Upper lobe of left lung (tissue), 4 donors: ENCODE measurements around the gene CEP128.

Experiments used
- POLR2A ChIP-seq, 4 donors: fragments of 450-650 bp; IDR thresholded peaks; one replicate each; pipeline ENCODE4 v1.5.1; 2016 to 2017; ENCODE audit warnings: antibody characterized with exemption in 4 of 4, mild to moderate bottlenecking in 2 of 4
- POLR2AphosphoS5 ChIP-seq, 2 donors: sonication (generic); formaldehyde crosslinking; IDR thresholded peaks; one replicate each; pipeline ENCODE4 v1.5.1; 2017; ENCODE audit warnings: antibody characterized with exemption in 2 of 2
- TF ChIP-seq, protein P1 (sequence below), 6 experiments: fragments of 450-650 bp in 4 of 6; fragments of 200-600 bp in 2 of 6; sonication (generic) in 2 of 6; IDR thresholded peaks; one replicate each; pipeline ENCODE4 v1.5.1; 2016 to 2019; ENCODE audit warnings: antibody characterized with exemption in 6 of 6

DNA sequence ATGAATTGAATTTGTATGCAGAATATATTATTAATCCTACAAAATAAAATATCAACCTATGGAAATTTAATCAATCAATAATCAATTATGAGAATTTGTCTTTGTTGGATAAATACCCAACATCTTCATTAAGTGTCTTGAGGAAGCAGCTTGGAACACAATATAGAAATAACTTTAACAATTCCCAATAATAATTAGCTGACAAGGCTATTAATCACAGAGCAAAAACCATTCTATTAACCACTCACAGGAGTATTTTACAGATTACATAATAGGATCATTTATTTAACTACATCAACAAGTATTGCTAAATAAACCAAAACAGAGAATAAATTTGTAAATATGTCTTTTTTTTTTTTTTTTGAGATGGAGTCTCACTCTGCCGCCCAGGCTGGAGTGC is 190.3 kb downstream of the CEP128 start:
- TF ChIP-seq POLR2A (IDR thresholded peaks at IDR 0.05) (no peak), POLR2AphosphoS5 (IDR thresholded peaks at IDR 0.05) (no peak)
- TF ChIP-seq, protein P1, sequence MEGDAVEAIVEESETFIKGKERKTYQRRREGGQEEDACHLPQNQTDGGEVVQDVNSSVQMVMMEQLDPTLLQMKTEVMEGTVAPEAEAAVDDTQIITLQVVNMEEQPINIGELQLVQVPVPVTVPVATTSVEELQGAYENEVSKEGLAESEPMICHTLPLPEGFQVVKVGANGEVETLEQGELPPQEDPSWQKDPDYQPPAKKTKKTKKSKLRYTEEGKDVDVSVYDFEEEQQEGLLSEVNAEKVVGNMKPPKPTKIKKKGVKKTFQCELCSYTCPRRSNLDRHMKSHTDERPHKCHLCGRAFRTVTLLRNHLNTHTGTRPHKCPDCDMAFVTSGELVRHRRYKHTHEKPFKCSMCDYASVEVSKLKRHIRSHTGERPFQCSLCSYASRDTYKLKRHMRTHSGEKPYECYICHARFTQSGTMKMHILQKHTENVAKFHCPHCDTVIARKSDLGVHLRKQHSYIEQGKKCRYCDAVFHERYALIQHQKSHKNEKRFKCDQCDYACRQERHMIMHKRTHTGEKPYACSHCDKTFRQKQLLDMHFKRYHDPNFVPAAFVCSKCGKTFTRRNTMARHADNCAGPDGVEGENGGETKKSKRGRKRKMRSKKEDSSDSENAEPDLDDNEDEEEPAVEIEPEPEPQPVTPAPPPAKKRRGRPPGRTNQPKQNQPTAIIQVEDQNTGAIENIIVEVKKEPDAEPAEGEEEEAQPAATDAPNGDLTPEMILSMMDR (IDR thresholded peaks at IDR 0.05) = no peak
